Cardiac fibroblast (primary cell): Measurements from ENCODE around the gene CMTM7.
A peak's percentile ranks its signal among the peaks of the same experiment; 100 is the strongest.

ENCODE experiments used
- DNase-seq, 2 donors: peaks; one replicate each; pipeline versions ENCODE4 v3.0.0 to v3.0.0-alpha.2; 2010; ENCODE audit warnings: low read depth in 2 of 2
- H3K4me3 ChIP-seq, 2 donors: replicated peaks in 1 of 2; 1 replicate in 1 of 2; 2 replicates in 1 of 2; pipeline ENCODE4 v1.5.1; 2011; ENCODE audit warnings: low read depth in 2 of 2, low read length in 2 of 2, mild to moderate bottlenecking in 2 of 2, moderate library complexity in 1 of 2
- CTCF ChIP-seq: IDR thresholded peaks from one replicate; pipeline ENCODE4 v1.5.1; 2011; ENCODE audit warnings: low read depth, mild to moderate bottlenecking, low read length, inconsistent platforms

The CMTM7 gene, protein sequence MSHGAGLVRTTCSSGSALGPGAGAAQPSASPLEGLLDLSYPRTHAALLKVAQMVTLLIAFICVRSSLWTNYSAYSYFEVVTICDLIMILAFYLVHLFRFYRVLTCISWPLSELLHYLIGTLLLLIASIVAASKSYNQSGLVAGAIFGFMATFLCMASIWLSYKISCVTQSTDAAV

DNA sequence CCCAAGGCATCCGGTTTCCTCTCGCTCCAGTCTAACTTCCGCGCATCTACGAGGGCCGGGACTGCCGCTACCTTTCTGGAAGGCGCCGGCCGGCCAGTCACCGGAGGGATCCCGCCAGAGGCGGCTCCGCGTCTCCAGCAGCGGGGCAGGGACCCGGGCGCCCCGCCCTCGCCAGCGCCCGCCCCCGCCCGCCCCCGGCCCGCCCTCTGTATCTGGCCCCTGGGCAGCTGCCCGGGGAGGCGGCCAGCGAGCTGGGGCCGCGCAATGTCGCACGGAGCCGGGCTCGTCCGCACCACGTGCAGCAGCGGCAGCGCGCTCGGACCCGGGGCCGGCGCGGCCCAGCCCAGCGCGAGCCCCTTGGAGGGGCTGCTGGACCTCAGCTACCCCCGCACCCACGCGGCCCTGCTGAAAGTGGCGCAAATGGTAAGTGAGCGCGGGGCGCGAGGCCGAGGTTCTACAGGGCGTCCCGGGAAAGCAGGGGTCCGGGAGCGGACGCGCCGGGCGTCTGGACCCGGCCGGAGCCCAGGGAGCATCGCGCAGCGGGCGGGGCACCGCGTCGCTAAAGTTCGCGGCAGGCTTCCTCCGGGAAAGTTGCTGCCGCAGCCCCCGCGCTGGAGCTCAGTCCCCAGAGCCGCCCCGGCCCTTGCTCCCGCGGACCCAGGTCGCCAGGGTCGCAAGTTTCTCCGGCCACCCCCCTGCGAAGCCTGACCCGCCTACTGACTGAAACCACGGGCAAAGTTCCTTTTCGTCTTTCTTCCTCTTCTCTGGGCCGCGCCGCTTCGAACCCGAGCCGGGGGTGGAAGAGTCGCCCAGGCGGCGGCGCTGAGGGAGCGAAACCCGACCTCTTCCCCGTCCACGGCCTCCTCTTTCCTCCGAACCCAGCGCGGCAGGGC lies at the start of gene CMTM7:
Gene CMTM7, plus strand, starts transcription at position 211 of the 893 bp plus-strand sequence. Its CDS starts 54 bp downstream, at position 265.
- peak within 1 kb of the TSS; percentile 79 to 85 for H3K4me3 ChIP-seq
- TF ChIP-seq CTCF, result no peak
- peak; percentile 58 to 74 for DNase-seq

DNA sequence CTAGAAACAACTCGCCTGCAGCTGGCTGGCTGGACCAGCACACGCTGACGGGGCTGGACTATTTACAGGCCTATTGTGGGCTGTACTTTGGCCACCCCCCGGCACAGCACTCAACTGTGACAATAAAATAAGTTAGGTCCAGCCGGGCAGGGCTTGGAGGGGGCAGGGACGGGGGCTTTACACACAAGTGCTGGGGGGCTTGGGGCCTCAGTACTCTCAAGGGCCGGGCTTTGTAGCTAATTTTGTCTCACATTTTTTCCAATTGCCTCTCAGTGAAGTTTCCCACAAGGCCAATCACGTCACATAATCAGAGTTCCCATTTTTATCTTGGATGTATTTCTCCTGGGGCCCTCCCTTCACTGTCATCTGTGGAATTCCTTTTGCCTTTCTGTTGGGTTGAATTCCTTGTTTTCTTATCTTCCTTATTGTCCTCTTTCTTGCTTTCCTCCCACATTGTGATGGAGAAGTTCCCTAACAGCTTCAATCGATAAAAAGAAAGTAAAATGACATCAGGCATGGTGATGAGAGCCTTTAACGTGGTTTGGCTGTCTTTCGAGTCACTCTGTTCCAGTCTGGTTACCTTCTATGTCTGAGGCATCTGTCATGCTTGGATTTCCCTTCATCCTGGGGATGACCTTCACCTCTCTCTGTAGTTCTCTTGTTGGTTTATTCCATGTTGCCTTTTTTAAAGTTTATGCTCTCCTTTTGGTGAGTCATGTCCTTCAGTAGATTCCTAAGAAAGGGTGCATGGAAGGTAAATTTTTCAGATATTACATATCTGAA lies 44.1 kb upstream of the CMTM7 start:
- H3K4me3 ChIP-seq, result no peak overlapping the region
- peak; percentile 22 to 50 for DNase-seq
- no peak for TF ChIP-seq CTCF

DNA sequence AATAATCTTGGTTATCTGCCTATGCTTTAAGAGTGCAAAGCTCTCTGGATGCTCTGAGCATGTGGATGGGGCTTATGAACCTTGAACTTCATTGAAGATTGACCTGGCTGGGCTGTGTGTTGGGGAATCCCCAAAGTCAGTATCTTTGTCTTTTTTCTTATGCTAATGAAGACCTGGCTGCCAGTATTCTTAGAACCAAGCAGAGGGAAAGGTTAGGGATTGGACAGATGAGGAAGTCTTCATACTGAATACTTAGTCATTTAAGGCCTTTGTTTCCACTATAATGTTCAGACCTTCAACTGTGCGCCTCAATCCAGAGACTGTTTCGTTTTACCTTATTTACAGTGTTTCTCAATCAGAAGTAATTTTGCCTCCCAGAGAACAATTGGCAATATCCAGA lies 42.5 kb upstream of the CMTM7 start:
- TF ChIP-seq CTCF, result no peak
- no peak overlapping the region for H3K4me3 ChIP-seq

DNA sequence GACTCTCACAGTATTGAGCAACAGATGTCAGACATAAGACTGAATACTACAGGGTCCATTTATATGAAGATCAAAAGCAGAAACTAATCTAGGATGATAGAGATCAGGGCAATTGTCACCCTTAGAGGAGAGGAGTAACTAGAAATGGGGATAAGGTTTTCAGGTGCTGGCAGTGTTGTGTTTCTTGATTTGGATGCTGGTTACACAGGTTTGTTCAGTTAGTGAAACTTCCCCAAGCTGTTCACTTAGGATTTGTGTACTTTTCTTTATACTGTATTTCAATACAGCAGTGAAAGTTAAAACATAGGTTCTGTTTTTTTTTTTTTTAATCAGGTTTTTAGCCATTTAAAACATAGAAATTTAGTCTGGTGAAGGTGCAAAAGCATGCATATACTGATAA lies 39.1 kb upstream of the CMTM7 start:
- no peak for DNase-seq
- no peak for TF ChIP-seq CTCF
- no peak overlapping the region for H3K4me3 ChIP-seq

More for the DNA sequence above, 42.5 kb upstream of the CMTM7 start:
- no peak for DNase-seq

GRCh38 chr3:32353351-32353750 lies 38.3 kb upstream of the CMTM7 start:
- no peak overlapping the region for H3K4me3 ChIP-seq
- TF ChIP-seq CTCF, result no peak
- DNase-seq, result no peak

- DNase-seq, result peak; percentile 27 to 45
- H3K4me3 ChIP-seq, result no peak overlapping the region
- TF ChIP-seq CTCF, result no peak
Observed at GRCh38 chr3:32354362-32354778, 37.3 kb upstream of the CMTM7 start.
